Measurements from ENCODE around the gene SHC2. TPM values are rescaled to one million over a fixed set of nuclear protein-coding genes. Genes with fewer than 3 reads are reported as not detected.

SHC2 gene
- total RNA-seq, 1 donor from 2014 or later = 343 TPM

DNA sequence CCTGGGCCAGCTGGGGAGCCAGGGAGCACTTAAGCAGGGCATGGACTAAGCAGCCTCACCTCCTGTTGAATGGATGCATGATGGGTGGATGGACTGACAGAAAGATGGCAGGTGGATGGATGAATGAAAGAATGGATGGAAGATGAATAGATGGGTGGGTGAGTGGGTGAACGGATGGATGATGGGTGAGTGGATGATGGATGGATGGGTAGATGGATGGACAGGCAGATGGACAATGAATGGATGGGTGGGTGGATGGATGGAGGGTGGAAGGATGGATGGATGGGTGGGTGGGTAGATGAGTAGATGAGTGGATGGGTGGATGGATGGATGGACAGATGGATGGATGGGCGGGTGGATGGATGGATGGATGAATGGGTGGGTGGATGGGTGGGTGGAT, 18.7 kb downstream of the SHC2 start:
- H3K4me1 Mint-ChIP-seq (ENCODE audit: low read depth, unreplicated experiment) = peaks cover 6% of the 10 kb centered on the region
- peaks cover 12% of the 10 kb centered on the region for H3K36me3 Mint-ChIP-seq (ENCODE audit: unreplicated experiment)
- no peak overlapping the region for H3K4me3 Mint-ChIP-seq (ENCODE audit: unreplicated experiment)
- DNase-seq = no peak
- no peak for TF ChIP-seq CTCF (IDR thresholded peaks at IDR 0.05; ENCODE audit: partially characterized antibody, unreplicated experiment)
- H3K27me3 Mint-ChIP-seq (ENCODE audit: unreplicated experiment) = peaks cover 4% of the 10 kb centered on the region
- peaks cover 11% of the 10 kb centered on the region for H3K9me3 Mint-ChIP-seq (ENCODE audit: unreplicated experiment)
- H3K27ac Mint-ChIP-seq (ENCODE audit: unreplicated experiment) = no peak overlapping the region

DNA sequence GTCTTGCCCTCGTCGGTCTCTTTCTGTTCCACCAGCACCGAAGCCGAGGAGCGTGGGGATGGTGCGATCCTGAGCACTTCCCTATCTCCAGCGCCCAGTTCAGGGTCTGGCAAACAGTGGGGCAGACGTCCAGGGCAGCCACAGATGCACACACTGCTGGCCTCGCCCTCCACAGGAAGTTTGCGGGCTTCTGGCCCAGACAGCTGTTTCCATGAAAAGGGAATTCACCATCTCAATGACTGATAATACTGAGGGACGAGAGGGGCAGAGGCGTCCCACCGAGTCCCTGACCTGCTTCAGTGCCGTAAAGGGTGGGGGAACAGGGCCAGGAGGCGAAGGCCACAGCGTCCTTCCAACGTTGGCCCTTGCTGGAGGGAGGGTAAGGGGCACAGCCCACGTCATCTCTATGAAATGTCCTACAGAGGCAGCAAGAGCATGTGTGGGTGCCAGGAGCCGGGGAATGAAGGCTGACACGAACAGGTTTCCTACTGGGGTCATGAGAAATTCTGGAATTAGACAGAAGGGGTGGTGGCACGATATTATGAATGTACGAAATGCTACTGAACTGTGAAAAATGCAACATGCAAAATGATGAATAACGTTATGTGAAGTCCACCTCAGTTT, 19.5 kb downstream of the SHC2 start:
- peaks cover 13% of the 10 kb centered on the region for H3K36me3 Mint-ChIP-seq (ENCODE audit: unreplicated experiment)
- peak; percentile 4 for DNase-seq
- H3K4me3 Mint-ChIP-seq (ENCODE audit: unreplicated experiment) = no peak overlapping the region
- H3K4me1 Mint-ChIP-seq (ENCODE audit: low read depth, unreplicated experiment) = peaks cover 10% of the 10 kb centered on the region
- no peak for TF ChIP-seq CTCF (IDR thresholded peaks at IDR 0.05; ENCODE audit: partially characterized antibody, unreplicated experiment)
- peaks cover 11% of the 10 kb centered on the region for H3K9me3 Mint-ChIP-seq (ENCODE audit: unreplicated experiment)
- peaks cover 2% of the 10 kb centered on the region for H3K27me3 Mint-ChIP-seq (ENCODE audit: unreplicated experiment)
- peak overlapping the region; percentile 30 for H3K27ac Mint-ChIP-seq (ENCODE audit: unreplicated experiment)

- no peak overlapping the region for H3K4me3 Mint-ChIP-seq (ENCODE audit: unreplicated experiment)
- H3K27ac Mint-ChIP-seq (ENCODE audit: unreplicated experiment) = peak overlapping the region; percentile 12
- TF ChIP-seq CTCF (IDR thresholded peaks at IDR 0.05; ENCODE audit: partially characterized antibody, unreplicated experiment) = no peak
- no peak for DNase-seq
- H3K36me3 Mint-ChIP-seq (ENCODE audit: unreplicated experiment) = peaks cover 13% of the 10 kb centered on the region
- peaks cover 11% of the 10 kb centered on the region for H3K4me1 Mint-ChIP-seq (ENCODE audit: low read depth, unreplicated experiment)
- peaks cover 4% of the 10 kb centered on the region for H3K27me3 Mint-ChIP-seq (ENCODE audit: unreplicated experiment)
- peaks cover 10% of the 10 kb centered on the region for H3K9me3 Mint-ChIP-seq (ENCODE audit: unreplicated experiment)
Observed at GRCh38 chr19:440391-441212, 20.2 kb downstream of the SHC2 start.

- peaks cover 6% of the 10 kb centered on the region for H3K27me3 Mint-ChIP-seq (ENCODE audit: unreplicated experiment)
- TF ChIP-seq CTCF (IDR thresholded peaks at IDR 0.05; ENCODE audit: partially characterized antibody, unreplicated experiment) = no peak
- peaks cover 10% of the 10 kb centered on the region for H3K9me3 Mint-ChIP-seq (ENCODE audit: unreplicated experiment)
- H3K36me3 Mint-ChIP-seq (ENCODE audit: unreplicated experiment) = peaks cover 13% of the 10 kb centered on the region
- no peak overlapping the region for H3K27ac Mint-ChIP-seq (ENCODE audit: unreplicated experiment)
- peaks cover 12% of the 10 kb centered on the region for H3K4me1 Mint-ChIP-seq (ENCODE audit: low read depth, unreplicated experiment)
- DNase-seq = no peak
- H3K4me3 Mint-ChIP-seq (ENCODE audit: unreplicated experiment) = no peak overlapping the region
Observed at GRCh38 chr19:439167-439900, 21.5 kb downstream of the SHC2 start.

All from glutamatergic neuron (in vitro differentiated cells).